ENCODE results near the gene TTC7B. TPM values are rescaled to one million over a fixed set of nuclear protein-coding genes. Genes with fewer than 3 reads are reported as not detected.

Gene TTC7B
- total and polyA plus RNA-seq, 2 donors (not counting 3 experiments of a cell fraction or from before 2014, with no cell fraction given): 46.8 to 76.5 TPM

DNA sequence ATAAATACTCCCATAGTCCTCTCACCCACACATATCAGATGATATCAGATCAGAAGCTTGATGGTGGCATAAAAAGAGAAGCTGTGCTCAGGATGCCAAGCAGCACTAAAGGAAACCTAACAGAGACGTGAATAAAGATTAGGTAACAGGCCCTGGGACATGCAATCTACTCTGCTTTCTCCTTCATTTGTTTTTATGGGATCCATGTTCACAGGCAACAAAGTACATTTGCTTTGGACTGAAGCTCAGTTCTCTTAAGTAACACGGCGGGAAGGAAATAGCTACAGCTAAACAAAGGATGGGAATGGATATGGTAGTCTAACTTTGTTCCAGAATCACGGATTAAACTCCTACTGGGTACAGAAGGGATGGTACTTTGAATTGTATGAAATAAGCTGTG, 119.5 kb downstream of the TTC7B start:
- Histone ChIP-seq H3K4me2 (ENCODE audit: insufficient read depth, low read length) (no peak overlapping the region), H3K36me3 (ENCODE audit: control insufficient read depth in 2 of 2, extremely low read depth in 1 of 2, insufficient read depth in 2 of 2, low read length in 2 of 2) (no peaks in the 10 kb centered on the region), H3K9me3 (replicated peaks; ENCODE audit: control insufficient read depth, insufficient read depth, low read length) (no peaks in the 10 kb centered on the region), H3K4me1 (ENCODE audit: control insufficient read depth, extremely low read depth, insufficient read depth, low read length) (peaks cover 13% of the 10 kb centered on the region), H3K9ac (replicated peaks; ENCODE audit: extremely low read depth, insufficient read depth, low read length) (no peak overlapping the region), H3K9me1 (replicated peaks; ENCODE audit: control insufficient read depth, extremely low read depth, insufficient read depth, low read length) (no peaks in the 10 kb centered on the region), H3K79me2 (ENCODE audit: control insufficient read depth, insufficient read depth, low read length) (peaks cover 2% of the 10 kb centered on the region), H2AFZ (ENCODE audit: low read depth, low read length) (no peak overlapping the region), H4K20me1 (replicated peaks; ENCODE audit: control insufficient read depth, extremely low read depth, insufficient read depth, low read length) (no peaks in the 10 kb centered on the region), H3K27ac (ENCODE audit: insufficient read depth, low read depth, low read length) (no peak overlapping the region), H3K27me3 (ENCODE audit: control insufficient read depth in 2 of 2, insufficient read depth in 2 of 2, low read length in 2 of 2) (no peaks in the 10 kb centered on the region), H3K4me3 (replicated peaks in 1 of 3; ENCODE audit: insufficient read depth in 1 of 3, low read depth in 1 of 3, low read length in 3 of 3) (no peak overlapping the region)
- peak; percentile 29 for DNase-seq (ENCODE audit: low read depth, low spot score)
- POLR2A ChIA-PET: interaction anchor here (0.6 kb wide), 1 partner anchor 36 kb away, joined by 9 read pairs; no protein-coding TSS in a partner anchor
- FAIRE-seq: peak; percentile 50
- TF ChIP-seq MYC (IDR thresholded peaks at IDR 0.05; ENCODE audit: low read depth, low read length): no peak
- TF ChIP-seq EZH2 (IDR thresholded peaks at IDR 0.05; ENCODE audit: borderline replicate concordance, low read depth, low read length, severe bottlenecking): no peak
- TF ChIP-seq, protein P1, sequence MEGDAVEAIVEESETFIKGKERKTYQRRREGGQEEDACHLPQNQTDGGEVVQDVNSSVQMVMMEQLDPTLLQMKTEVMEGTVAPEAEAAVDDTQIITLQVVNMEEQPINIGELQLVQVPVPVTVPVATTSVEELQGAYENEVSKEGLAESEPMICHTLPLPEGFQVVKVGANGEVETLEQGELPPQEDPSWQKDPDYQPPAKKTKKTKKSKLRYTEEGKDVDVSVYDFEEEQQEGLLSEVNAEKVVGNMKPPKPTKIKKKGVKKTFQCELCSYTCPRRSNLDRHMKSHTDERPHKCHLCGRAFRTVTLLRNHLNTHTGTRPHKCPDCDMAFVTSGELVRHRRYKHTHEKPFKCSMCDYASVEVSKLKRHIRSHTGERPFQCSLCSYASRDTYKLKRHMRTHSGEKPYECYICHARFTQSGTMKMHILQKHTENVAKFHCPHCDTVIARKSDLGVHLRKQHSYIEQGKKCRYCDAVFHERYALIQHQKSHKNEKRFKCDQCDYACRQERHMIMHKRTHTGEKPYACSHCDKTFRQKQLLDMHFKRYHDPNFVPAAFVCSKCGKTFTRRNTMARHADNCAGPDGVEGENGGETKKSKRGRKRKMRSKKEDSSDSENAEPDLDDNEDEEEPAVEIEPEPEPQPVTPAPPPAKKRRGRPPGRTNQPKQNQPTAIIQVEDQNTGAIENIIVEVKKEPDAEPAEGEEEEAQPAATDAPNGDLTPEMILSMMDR (IDR thresholded peaks at IDR 0.05; ENCODE audit: extremely low read depth in 1 of 2, insufficient read depth in 1 of 2, low read depth in 1 of 2, low read length in 2 of 2): no peak
- TF ChIP-seq POLR2AphosphoS5 (IDR thresholded peaks at IDR 0.05; ENCODE audit: insufficient read depth, low read depth, low read length): no peak
- TF ChIP-seq POLR2A (IDR thresholded peaks at IDR 0.05; ENCODE audit: low read depth, low read length): no peak
- TF ChIP-seq JUN (IDR thresholded peaks at IDR 0.05; ENCODE audit: borderline replicate concordance, insufficient read depth, insufficient read length, low read depth): no peak
- TF ChIP-seq, protein P2, sequence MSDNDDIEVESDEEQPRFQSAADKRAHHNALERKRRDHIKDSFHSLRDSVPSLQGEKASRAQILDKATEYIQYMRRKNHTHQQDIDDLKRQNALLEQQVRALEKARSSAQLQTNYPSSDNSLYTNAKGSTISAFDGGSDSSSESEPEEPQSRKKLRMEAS (IDR thresholded peaks at IDR 0.05; ENCODE audit: insufficient read depth, insufficient read length): no peak
- no peak for TF ChIP-seq GATA2 (IDR thresholded peaks at IDR 0.05; ENCODE audit: insufficient read depth, insufficient read length, low read depth, low read length)
- no peak for TF ChIP-seq FOS (IDR thresholded peaks at IDR 0.05; ENCODE audit: borderline replicate concordance, insufficient read depth, low read length)
- CTCF ChIA-PET: interaction anchor here (0.7 to 4.6 kb wide), 21 partner anchors 10 to 415 kb away, joined by 3 to 63 read pairs (median 4); partner anchors contain the start of gene CALM1
- BruUV-seq (replicated peaks): no TSS peak
- dilution Hi-C loops (cut with MboI; ENCODE audit: extremely low pct_ligation_motif_present, low sequenced_read_pairs): no loop called here
- intact Hi-C loops (cut with micrococcal nuclease): loop anchor here (1.0 to 5.0 kb wide), 7 partner anchors 62 to 395 kb away; no protein-coding TSS in a partner anchor

All from endothelial cell of umbilical vein (primary cell).